HG02588 (cell line): ENCODE measurements around the gene SLCO4C1.
"Not testable (repeated sequence)": the region's sequence is repeated elsewhere in the genome, so short reads cannot be mapped to it uniquely, and the experiment has no call there.

Experiments
- ATAC-seq: cut with Tn5 transposase; IDR thresholded peaks from one replicate; pipeline ENCODE4 v1.9.1; 2021; ENCODE audit warnings: mild to moderate bottlenecking, moderate library complexity; ENCODE audit not compliant: unreplicated experiment

Gene SLCO4C1

GRCh38 chr5:102296178-102296817, at the start of gene SLCO4C1:
Gene SLCO4C1 (minus strand): TSS chr5:102296284. CDS start chr5:102296262, 22 bp downstream.
- peak; percentile 98 for ATAC-seq

GRCh38 chr5:102341681-102342288, 45.7 kb upstream of the SLCO4C1 start:
- ATAC-seq: no peak

- no peak for ATAC-seq
These were observed 28.6 kb upstream of the SLCO4C1 start for GRCh38 chr5:102324714-102325113.

- not testable (repeated sequence) for ATAC-seq
These were observed 22.7 kb upstream of the SLCO4C1 start for GRCh38 chr5:102318801-102319200.

- ATAC-seq: no peak
These were observed 18.2 kb upstream of the SLCO4C1 start for GRCh38 chr5:102314328-102314727.

GRCh38 chr5:102313912-102314311, 17.8 kb upstream of the SLCO4C1 start:
- no peak for ATAC-seq

- ATAC-seq: no peak
These were observed 16.7 kb upstream of the SLCO4C1 start for GRCh38 chr5:102312586-102313370.

GRCh38 chr5:102309586-102309985, 13.5 kb upstream of the SLCO4C1 start:
- no peak for ATAC-seq

GRCh38 chr5:102307232-102307631, 11.1 kb upstream of the SLCO4C1 start:
- no peak for ATAC-seq

- ATAC-seq: no peak
These were observed 10.0 kb upstream of the SLCO4C1 start for GRCh38 chr5:102306121-102306520.

- ATAC-seq: peak; percentile 12
These were observed 428 bp downstream of the SLCO4C1 start for GRCh38 chr5:102295534-102296177.

GRCh38 chr5:102294886-102295395, 1.1 kb downstream of the SLCO4C1 start:
- ATAC-seq: no peak

GRCh38 chr5:102290004-102290403, 6.1 kb downstream of the SLCO4C1 start:
- ATAC-seq: no peak

GRCh38 chr5:102289251-102289899, 6.7 kb downstream of the SLCO4C1 start:
- ATAC-seq: no peak

- no peak for ATAC-seq
These were observed 7.5 kb downstream of the SLCO4C1 start for GRCh38 chr5:102288630-102289029.

GRCh38 chr5:102286476-102286875, 9.6 kb downstream of the SLCO4C1 start:
- no peak for ATAC-seq

- ATAC-seq: no peak
These were observed 12.8 kb downstream of the SLCO4C1 start for GRCh38 chr5:102283102-102283797.

- ATAC-seq: no peak
These were observed 16.4 kb downstream of the SLCO4C1 start for GRCh38 chr5:102279711-102280110.

GRCh38 chr5:102278231-102278630, 17.9 kb downstream of the SLCO4C1 start:
- no peak for ATAC-seq

GRCh38 chr5:102277144-102277543, 18.9 kb downstream of the SLCO4C1 start:
- no peak for ATAC-seq
